Measurements from ENCODE around the gene IMMP2L. TPM values are rescaled to one million over a fixed set of nuclear protein-coding genes. Genes with fewer than 3 reads are reported as not detected.

The IMMP2L gene
- total RNA-seq, 2 experiments from 2014 or later = 8.9 to 18.7 TPM

DNA sequence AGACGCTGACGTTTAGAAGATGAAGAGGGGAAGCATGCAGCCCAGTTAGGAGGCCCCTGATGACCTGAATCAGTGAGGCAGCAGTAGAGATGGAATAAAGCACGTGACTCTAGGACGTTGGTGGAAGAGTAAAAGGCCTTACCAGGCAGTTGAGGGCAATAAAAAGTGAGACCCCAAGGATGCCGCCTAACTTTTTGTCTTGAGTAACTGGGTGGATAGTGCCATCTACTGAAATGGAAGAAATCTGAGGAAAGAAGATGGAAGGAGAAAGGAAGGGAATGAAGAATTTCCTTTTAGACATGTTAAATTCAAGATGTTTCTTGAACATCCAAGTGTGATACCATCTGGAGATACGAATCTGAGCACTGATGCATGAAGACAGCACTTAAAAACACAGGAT lies 691.4 kb downstream of the IMMP2L start:
- ATAC-seq (ENCODE audit: poor library complexity) (no peak), DNase-seq (no peak)
- H3K4me1 Mint-ChIP-seq (ENCODE audit: low read depth) = no peaks in the 10 kb centered on the region
- CTCF ChIA-PET = no interaction called here
- Histone ChIP-seq H3K4me3 (ENCODE audit: low read length) (no peak overlapping the region), H3K27me3 (ENCODE audit: control insufficient read depth in 1 of 2, insufficient read depth in 2 of 2, low read length in 2 of 2) (no peaks in the 10 kb centered on the region), H3K4me1 (ENCODE audit: insufficient read depth, low read length) (no peaks in the 10 kb centered on the region), H3K36me3 (ENCODE audit: insufficient read depth, low read length) (no peaks in the 10 kb centered on the region), H3K27ac (ENCODE audit: low read depth in 1 of 2, low read length in 2 of 2) (no peak overlapping the region), H3K9me3 (ENCODE audit: control insufficient read depth in 1 of 2, insufficient read depth in 1 of 2, low read length in 2 of 2) (peaks cover 0 to 3% of the 10 kb centered on the region in 2 experiments)
- H3K9me3 Mint-ChIP-seq = no peaks in the 10 kb centered on the region
- POLR2A ChIA-PET = no interaction called here
- intact Hi-C loops (cut with DNase I, micrococcal nuclease) = loop anchor here in 1 of 2 experiments (5.0 kb wide), 1 partner anchor 221 kb away; the partner anchor contains the start of gene LRRN3
- H3K27ac Mint-ChIP-seq = no peak overlapping the region
- no peaks in the 10 kb centered on the region for H3K27me3 Mint-ChIP-seq
- H3K4me3 Mint-ChIP-seq = no peak overlapping the region
- no peaks in the 10 kb centered on the region for H3K36me3 Mint-ChIP-seq (ENCODE audit: low read depth)
- TF ChIP-seq CTCF (IDR thresholded peaks at IDR 0.05) = no peak

DNA sequence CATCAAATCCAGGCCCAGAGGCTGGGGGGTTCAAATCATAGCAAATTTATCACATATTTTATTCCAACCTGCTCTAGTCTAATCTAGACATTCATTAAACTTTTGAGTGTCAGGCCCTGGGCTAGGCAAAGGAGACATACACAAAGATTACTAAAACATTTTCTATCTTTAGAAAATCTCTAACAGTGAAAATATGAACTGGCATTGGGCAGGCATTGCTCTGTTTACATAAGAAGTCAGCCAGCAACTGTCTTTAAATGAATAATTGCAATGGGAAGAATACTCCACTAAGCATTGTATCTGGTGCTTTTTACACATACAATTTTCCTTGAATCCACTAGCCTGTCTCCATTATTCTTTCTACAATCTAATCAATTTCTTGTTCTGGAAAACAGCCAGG lies 693.8 kb downstream of the IMMP2L start:
- Histone ChIP-seq H3K36me3 (ENCODE audit: insufficient read depth, low read length) (no peaks in the 10 kb centered on the region), H3K4me3 (ENCODE audit: low read length) (no peak overlapping the region), H3K9me3 (ENCODE audit: control insufficient read depth in 1 of 2, insufficient read depth in 1 of 2, low read length in 2 of 2) (peaks cover 0 to 3% of the 10 kb centered on the region in 2 experiments), H3K27ac (ENCODE audit: low read depth in 1 of 2, low read length in 2 of 2) (no peak overlapping the region), H3K27me3 (ENCODE audit: control insufficient read depth in 1 of 2, insufficient read depth in 2 of 2, low read length in 2 of 2) (no peaks in the 10 kb centered on the region), H3K4me1 (ENCODE audit: insufficient read depth, low read length) (no peaks in the 10 kb centered on the region)
- Mint-ChIP-seq H3K27me3 (no peaks in the 10 kb centered on the region), H3K9me3 (no peaks in the 10 kb centered on the region), H3K4me1 (ENCODE audit: low read depth) (no peaks in the 10 kb centered on the region), H3K36me3 (ENCODE audit: low read depth) (no peaks in the 10 kb centered on the region), H3K4me3 (no peak overlapping the region), H3K27ac (no peak overlapping the region)
- ATAC-seq (ENCODE audit: poor library complexity) (no peak), DNase-seq (no peak)
- CTCF ChIA-PET = no interaction called here
- intact Hi-C loops (cut with DNase I, micrococcal nuclease) = loop anchor here in 1 of 2 experiments (2.0 kb wide), 1 partner anchor 32 kb away; no protein-coding TSS in a partner anchor
- TF ChIP-seq CTCF (IDR thresholded peaks at IDR 0.05) = no peak
- POLR2A ChIA-PET = no interaction called here

DNA sequence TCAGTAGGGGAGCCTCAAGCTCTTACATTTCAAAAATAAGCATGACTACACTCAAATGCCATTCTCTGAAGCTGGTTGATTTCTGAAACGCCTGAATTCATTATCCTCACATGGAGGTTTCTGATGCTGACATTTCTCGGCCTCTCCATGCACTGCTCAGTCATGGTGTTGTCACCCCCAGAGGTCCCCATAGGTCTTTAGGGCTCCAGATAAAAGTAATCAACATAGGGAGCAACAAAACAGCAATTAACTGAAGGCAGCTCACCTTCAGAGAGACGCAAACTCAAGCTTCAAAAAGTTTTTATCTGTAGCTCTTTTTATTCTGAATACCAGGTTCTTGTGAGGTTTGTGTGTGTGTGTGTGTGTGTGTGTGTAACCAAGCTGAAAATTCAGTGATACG lies 694.5 kb downstream of the IMMP2L start:
- no peak overlapping the region for H3K4me3 Mint-ChIP-seq
- Histone ChIP-seq H3K36me3 (ENCODE audit: insufficient read depth, low read length) (no peaks in the 10 kb centered on the region), H3K27me3 (ENCODE audit: control insufficient read depth in 1 of 2, insufficient read depth in 2 of 2, low read length in 2 of 2) (no peaks in the 10 kb centered on the region), H3K4me3 (ENCODE audit: low read length) (no peak overlapping the region), H3K9me3 (ENCODE audit: control insufficient read depth in 1 of 2, insufficient read depth in 1 of 2, low read length in 2 of 2) (peaks cover 0 to 3% of the 10 kb centered on the region in 2 experiments), H3K27ac (ENCODE audit: low read depth in 1 of 2, low read length in 2 of 2) (no peak overlapping the region), H3K4me1 (ENCODE audit: insufficient read depth, low read length) (no peaks in the 10 kb centered on the region)
- ATAC-seq (ENCODE audit: poor library complexity) (no peak), DNase-seq (peak in 2 of 14 experiments; percentile 4 to 7)
- H3K27me3 Mint-ChIP-seq = no peaks in the 10 kb centered on the region
- ChIA-PET POLR2A (interaction anchor here (0.8 kb wide), 1 partner anchor 256 kb away, joined by 3 read pairs; no protein-coding TSS in a partner anchor), CTCF (no interaction called here)
- intact Hi-C loops (cut with DNase I, micrococcal nuclease) = loop anchor here in 1 of 2 experiments (2.0 kb wide), 1 partner anchor 31 kb away; no protein-coding TSS in a partner anchor
- no peaks in the 10 kb centered on the region for H3K36me3 Mint-ChIP-seq (ENCODE audit: low read depth)
- H3K27ac Mint-ChIP-seq = no peak overlapping the region
- no peaks in the 10 kb centered on the region for H3K4me1 Mint-ChIP-seq (ENCODE audit: low read depth)
- H3K9me3 Mint-ChIP-seq = no peaks in the 10 kb centered on the region
- no peak for TF ChIP-seq CTCF (IDR thresholded peaks at IDR 0.05)
